NCI-H187 (cell line): ENCODE measurements around the gene RDH5.

Experiments used
- DNase-seq, 2 experiments: peaks; one replicate each; lab custom pipeline; 2025; lab: John Stamatoyannopoulos, UW

The RDH5 gene

GRCh38 chr12:55712700-55713415 lies 7.3 kb upstream of the RDH5 start:
- DNase-seq = no peak

- no peak for DNase-seq
These were observed 6.5 kb upstream of the RDH5 start for GRCh38 chr12:55713721-55714120.

DNA sequence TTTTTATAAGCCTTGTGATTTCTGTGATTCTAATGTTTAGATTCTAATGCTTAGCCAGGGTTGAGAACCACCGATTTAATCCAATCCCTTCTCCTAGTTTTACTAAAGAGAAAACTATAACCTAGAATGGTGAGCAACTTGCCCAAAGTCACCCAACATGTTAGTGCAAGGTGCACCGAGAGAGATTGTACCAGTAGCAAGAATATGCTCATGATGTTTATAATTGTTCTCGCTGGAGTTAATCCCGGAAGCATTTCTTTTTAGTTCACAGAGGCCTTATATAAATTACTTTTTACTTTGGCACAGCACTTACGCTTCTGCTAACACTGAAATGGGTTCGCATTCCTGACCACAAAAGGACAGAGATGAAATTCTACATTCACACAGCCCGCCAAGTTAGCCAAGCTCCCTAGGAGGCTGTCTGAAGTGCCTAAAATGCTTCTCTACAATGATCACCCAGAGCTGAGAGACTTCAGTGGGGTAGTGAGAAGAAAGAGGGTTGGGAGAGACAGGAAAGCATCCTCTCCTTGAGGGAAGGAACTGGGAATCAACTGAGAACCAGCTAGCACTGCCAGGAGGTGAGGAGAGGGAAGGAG lies 4.9 kb upstream of the RDH5 start:
- DNase-seq = no peak

DNA sequence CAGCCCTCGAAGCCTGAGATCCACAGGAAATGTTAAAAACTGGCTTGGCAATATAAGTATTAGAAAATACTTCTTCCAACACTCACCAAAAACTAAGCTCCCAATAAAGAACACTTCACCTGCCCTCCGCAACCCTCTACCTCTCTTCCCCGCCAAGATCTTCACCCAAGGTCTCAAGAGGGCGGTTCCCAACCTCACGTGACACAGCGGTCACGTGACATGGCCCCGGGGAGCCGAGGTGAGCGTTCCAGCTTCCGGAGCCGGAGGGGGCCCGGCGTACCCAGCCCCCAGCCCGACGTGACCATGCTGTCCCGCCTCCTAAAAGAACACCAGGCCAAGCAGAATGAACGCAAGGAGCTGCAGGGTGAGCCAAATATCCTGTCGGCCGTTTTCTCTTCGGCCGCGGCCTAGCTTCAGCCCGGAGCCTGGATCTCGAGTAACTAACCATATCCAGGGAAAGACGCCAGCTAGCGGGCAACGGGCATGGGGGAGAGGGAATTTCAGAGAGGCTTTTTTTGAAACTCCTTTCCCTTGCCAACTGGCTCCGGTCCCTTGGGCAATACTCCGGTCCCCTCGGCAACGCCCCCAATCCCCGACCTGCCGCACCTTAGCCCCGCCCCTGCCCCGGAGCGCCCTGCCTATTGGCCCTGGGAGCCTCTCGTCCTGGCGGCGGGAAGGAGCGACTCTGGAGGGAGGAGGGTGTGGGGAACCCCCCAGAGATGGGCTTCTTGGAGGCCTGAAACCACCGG lies 4.2 kb upstream of the RDH5 start, which contains the start of gene BLOC1S1:
Gene BLOC1S1, plus strand, starts transcription at position 214 of the 749 bp plus-strand sequence. Its CDS starts 6 bp downstream, at position 220.
- DNase-seq = peak; percentile 92 to 95

DNA sequence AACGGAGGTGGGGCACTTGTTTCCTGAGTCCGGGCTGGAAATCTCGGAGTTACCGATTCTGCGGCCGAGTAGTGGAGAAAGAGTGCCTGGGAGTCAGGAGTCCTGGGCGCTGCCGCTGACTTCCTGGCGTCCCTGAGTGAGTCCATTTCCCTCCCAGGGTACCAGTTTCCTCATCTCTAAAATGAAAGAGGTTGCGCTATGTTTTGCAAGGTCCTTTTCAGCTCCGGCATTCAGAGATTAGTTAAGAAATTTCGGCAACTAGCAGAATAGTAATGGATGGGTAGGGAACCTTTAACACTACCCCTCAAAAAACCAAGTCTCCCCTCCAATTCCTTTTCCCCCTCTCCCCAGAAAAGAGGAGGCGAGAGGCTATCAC lies 3.6 kb upstream of the RDH5 start:
- no peak for DNase-seq

- DNase-seq = no peak
These were observed 2.9 kb upstream of the RDH5 start for GRCh38 chr12:55717011-55718007.

- DNase-seq = no peak
These were observed 2.2 kb upstream of the RDH5 start for GRCh38 chr12:55718015-55718414.

GRCh38 chr12:55718624-55719275 lies 1.4 kb upstream of the RDH5 start:
- DNase-seq = no peak

GRCh38 chr12:55719371-55719770 lies 822 bp upstream of the RDH5 start:
- no peak for DNase-seq

- DNase-seq = no peak
These were observed 776 bp downstream of the RDH5 start for GRCh38 chr12:55720894-55721444.

- DNase-seq = no peak
These were observed 1.5 kb downstream of the RDH5 start for GRCh38 chr12:55721601-55722213.

- no peak for DNase-seq
These were observed 2.8 kb downstream of the RDH5 start for GRCh38 chr12:55722948-55723347.

- no peak for DNase-seq
These were observed 3.5 kb downstream of the RDH5 start for GRCh38 chr12:55723516-55724225.

GRCh38 chr12:55724226-55724939 lies 4.2 kb downstream of the RDH5 start:
- DNase-seq = peak in 1 of 2 experiments; percentile 23

DNA sequence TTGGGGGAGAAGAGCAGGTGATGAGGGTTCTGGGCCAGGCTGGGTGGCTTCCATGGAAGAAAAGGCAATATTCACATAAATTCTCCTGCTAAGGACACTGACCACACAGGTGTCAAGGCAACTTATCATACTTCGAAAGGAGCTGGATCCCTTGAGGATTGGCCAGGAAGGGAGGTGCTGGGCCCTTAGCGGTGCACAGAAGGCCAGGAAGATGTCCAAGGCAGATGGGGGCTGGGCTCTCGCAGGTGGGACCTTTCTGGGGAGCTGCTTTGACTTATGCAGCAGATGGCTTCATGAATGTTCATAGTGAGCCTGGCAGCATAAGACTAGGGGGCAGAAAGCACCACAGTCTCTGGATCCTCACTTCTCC lies 4.7 kb downstream of the RDH5 start:
- DNase-seq = no peak

DNA sequence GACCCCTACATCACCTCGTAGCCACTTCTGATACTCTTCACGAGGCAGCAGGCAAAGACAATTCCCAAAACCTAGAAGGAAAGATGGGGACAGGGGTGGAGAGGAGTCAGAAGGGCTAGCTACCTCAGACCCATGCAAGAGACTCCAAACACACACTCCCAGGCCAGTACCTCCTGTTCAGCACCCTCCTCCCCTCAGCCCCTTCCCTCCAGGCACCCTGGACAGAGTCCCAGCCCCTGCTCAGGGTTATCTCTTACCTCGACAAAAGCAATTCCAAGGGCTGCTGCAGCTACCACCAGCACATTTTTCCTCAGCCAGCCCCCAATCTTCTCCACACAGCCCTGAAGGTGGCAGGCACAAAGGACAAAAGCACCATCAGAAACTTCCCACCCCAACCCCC lies 5.4 kb downstream of the RDH5 start:
- no peak for DNase-seq

DNA sequence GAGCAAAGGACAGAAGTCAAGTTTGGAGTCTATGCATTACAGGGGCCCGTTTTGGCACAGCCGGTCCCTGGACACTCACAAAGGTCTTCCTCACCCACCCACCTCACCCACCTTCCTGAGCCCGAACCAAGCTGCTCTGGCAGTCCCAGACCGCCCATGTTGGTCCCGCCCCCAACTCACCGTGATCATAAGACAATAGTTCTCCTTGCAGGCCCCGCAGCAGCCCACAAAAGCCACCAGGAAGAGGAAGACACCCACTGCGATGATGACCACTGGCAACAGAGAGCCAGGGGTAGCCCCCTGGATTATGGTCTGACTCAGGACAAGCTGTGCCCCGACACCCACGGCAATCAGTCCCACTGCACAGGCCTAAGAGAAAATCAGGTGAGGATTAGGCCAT lies 6.8 kb downstream of the RDH5 start:
- DNase-seq = no peak

DNA sequence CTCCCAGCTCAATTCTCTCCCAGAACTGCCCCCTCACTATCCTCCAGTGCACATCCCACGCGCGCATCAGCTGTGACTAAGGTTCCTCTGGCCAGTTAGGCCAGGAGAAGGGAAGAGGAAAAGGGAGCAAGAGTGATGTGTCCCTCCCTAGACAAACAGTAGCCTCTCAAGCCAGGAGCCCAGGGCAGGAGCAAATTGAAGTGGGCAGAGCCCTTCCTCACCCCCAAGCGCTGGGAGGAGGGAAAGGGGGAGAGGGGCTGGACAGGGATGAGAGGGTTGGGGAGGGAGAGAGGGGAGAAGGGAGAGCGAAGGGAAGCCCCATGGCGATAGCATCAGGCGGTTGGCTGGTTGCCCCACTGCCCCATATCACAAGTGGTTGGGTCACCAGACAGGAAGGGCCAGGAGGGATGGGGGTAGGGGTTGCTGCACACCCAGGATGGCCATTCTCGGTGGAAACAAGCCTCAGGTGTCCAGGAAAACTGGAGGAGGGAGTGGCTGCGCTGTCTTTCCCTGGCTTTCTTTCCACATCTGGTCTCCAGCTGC lies 7.5 kb downstream of the RDH5 start:
- no peak for DNase-seq
